CD4-positive, alpha-beta T cell (primary cell): Measurements from ENCODE around the gene UVSSA. TPM values are rescaled to one million over a fixed set of nuclear protein-coding genes. Genes with fewer than 3 reads are reported as not detected.

ENCODE experiments used
- ATAC-seq: fragments of 200-7000 bp; cut with Tn5 transposase; one replicate; pipeline ENCODE4 v1.10.0; 2022; ENCODE audit warnings: mild to moderate bottlenecking; ENCODE audit not compliant: poor library complexity
- CTCF ChIA-PET: fragments of 350-600 bp; sonication (Branson Sonifier 250); formaldehyde crosslinking; loops from one replicate; lab custom pipeline; 2021; ENCODE audit warnings: antibody characterized with exemption, inconsistent platforms; lab: Charles Lee
- POLR2A ChIA-PET: fragments of 350-600 bp; sonication (Branson Sonifier 250); formaldehyde crosslinking; loops from one replicate; lab custom pipeline; 2021; ENCODE audit warnings: antibody characterized with exemption, inconsistent platforms; lab: Charles Lee
- DNase-seq, 14 experiments: peaks; one replicate each; pipeline ENCODE4 v3.0.0-alpha.2; 2013 to 2020; ENCODE audit warnings: mixed read lengths in 2 of 14
- H3K27ac ChIP-seq, 2 donors: one replicate each; pipeline versions ENCODE4 v1.5.1 to v1.7.0; 2013; ENCODE audit warnings: low read length in 2 of 2, low read depth in 1 of 2, mild to moderate bottlenecking in 1 of 2
- H3K27me3 ChIP-seq, 2 experiments: 1 replicate in 1 of 2; 2 replicates in 1 of 2; pipeline versions ENCODE4 v1.6.1 to v1.7.0; 2013; ENCODE audit warnings: low read length in 2 of 2, control low read depth in 1 of 2, mild to moderate bottlenecking in 1 of 2, moderate library complexity in 1 of 2; ENCODE audit not compliant: insufficient read depth in 2 of 2, control insufficient read depth in 1 of 2
- H3K36me3 ChIP-seq: one replicate; pipeline ENCODE4 v1.6.1; 2013; ENCODE audit warnings: low read length, control low read depth; ENCODE audit not compliant: insufficient read depth
- H3K4me1 ChIP-seq: one replicate; pipeline ENCODE4 v1.6.1; 2013; ENCODE audit warnings: low read length, control low read depth; ENCODE audit not compliant: insufficient read depth
- H3K4me3 ChIP-seq: one replicate; pipeline ENCODE4 v1.5.1; 2013; ENCODE audit warnings: mild to moderate bottlenecking, low read length, moderate library complexity
- H3K9me3 ChIP-seq, 2 experiments: 1 replicate in 1 of 2; 2 replicates in 1 of 2; pipeline versions ENCODE4 v1.6.1 to v1.7.0; 2013; ENCODE audit warnings: low read length in 2 of 2, mild to moderate bottlenecking in 2 of 2, control low read depth in 1 of 2, moderate library complexity in 1 of 2; ENCODE audit not compliant: control insufficient read depth in 1 of 2, insufficient read depth in 1 of 2
- H3K27ac Mint-ChIP-seq: one replicate; pipeline ENCODE4 v1.8.0; 2020; ENCODE audit warnings: mixed read lengths
- H3K27me3 Mint-ChIP-seq: one replicate; pipeline ENCODE4 v1.8.0; 2021; ENCODE audit warnings: mixed read lengths
- H3K36me3 Mint-ChIP-seq: one replicate; pipeline ENCODE4 v1.8.0; 2021; ENCODE audit warnings: low read depth, mixed read lengths
- H3K4me1 Mint-ChIP-seq: one replicate; pipeline ENCODE4 v1.8.0; 2021; ENCODE audit warnings: low read depth, mixed read lengths
- H3K4me3 Mint-ChIP-seq: one replicate; pipeline ENCODE4 v1.8.0; 2020; ENCODE audit warnings: mild to moderate bottlenecking, mixed read lengths
- H3K9me3 Mint-ChIP-seq: one replicate; pipeline ENCODE4 v1.8.0; 2020; ENCODE audit warnings: mixed read lengths
- intact Hi-C, 2 experiments: fragments of 100-400 bp; cut with DNase I in 1 of 2; cut with micrococcal nuclease in 1 of 2; formaldehyde crosslinking; loops; one replicate each; pipeline versions ENCODE4 v1.15.1 to v1.9.0; 2023 to 2025; cut with DNase I, micrococcal nuclease
- total RNA-seq, 174 experiments: library from RNA in 2 of 174; stranded (reverse) in 2 of 174; gene quantifications; one replicate each; pipeline ENCODE4 v1.2.3 and lab custom pipeline; 2021 to 2026
- TF ChIP-seq, protein P1 (sequence below): fragments of 200-600 bp; IDR thresholded peaks from one replicate; pipeline ENCODE4 v1.8.0; 2022; ENCODE audit warnings: antibody characterized with exemption, mild to moderate bottlenecking

The UVSSA gene
- total RNA-seq, 2 experiments from 2014 or later: 31.1 to 33.1 TPM

DNA sequence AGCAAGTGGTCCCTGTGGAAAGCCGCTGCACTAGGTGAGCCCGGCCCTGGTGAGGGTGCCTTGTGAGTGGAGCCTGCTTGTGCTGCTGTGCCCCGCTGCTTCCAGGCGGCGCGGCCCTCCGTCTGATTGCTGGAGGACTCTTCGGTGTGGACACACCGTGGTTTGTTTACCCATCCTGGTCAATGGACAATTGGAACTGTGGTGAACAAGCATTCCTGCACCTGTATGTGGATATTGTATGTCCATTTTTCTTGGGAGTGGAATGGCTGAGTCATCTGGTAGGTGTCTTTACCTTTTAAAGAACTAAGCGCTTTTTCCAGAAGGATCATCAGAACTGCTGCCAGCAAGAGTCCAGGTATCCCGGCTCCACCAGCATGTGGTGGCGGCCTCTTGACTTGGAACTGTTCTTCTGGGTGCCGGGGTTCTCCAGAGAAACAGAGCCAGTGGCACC is 41.7 kb upstream of the UVSSA start:
- Histone ChIP-seq H3K9me3 (no peaks in the 10 kb centered on the region), H3K4me3 (no peak overlapping the region), H3K27me3 (no peaks in the 10 kb centered on the region), H3K27ac (no peak overlapping the region), H3K4me1 (peaks cover 55% of the 10 kb centered on the region), H3K36me3 (peaks cover 20% of the 10 kb centered on the region)
- H3K9me3 Mint-ChIP-seq: no peaks in the 10 kb centered on the region
- no peak overlapping the region for H3K4me3 Mint-ChIP-seq
- intact Hi-C loops: loop anchor here in 1 of 2 experiments (5.0 kb wide), 1 partner anchor 42 kb away; the partner anchor contains the start of gene UVSSA
- H3K4me1 Mint-ChIP-seq: peaks cover 65% of the 10 kb centered on the region
- no peak for DNase-seq
- H3K27me3 Mint-ChIP-seq: no peaks in the 10 kb centered on the region
- ChIA-PET CTCF (no interaction called here), POLR2A (interaction anchor here (1.2 kb wide), 1 partner anchor 15 kb away, joined by 3 read pairs; no protein-coding TSS in a partner anchor)
- no peak for ATAC-seq
- peak overlapping the region; percentile 79 for H3K27ac Mint-ChIP-seq
- peaks cover 38% of the 10 kb centered on the region for H3K36me3 Mint-ChIP-seq
- TF ChIP-seq, protein P1, sequence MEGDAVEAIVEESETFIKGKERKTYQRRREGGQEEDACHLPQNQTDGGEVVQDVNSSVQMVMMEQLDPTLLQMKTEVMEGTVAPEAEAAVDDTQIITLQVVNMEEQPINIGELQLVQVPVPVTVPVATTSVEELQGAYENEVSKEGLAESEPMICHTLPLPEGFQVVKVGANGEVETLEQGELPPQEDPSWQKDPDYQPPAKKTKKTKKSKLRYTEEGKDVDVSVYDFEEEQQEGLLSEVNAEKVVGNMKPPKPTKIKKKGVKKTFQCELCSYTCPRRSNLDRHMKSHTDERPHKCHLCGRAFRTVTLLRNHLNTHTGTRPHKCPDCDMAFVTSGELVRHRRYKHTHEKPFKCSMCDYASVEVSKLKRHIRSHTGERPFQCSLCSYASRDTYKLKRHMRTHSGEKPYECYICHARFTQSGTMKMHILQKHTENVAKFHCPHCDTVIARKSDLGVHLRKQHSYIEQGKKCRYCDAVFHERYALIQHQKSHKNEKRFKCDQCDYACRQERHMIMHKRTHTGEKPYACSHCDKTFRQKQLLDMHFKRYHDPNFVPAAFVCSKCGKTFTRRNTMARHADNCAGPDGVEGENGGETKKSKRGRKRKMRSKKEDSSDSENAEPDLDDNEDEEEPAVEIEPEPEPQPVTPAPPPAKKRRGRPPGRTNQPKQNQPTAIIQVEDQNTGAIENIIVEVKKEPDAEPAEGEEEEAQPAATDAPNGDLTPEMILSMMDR: no peak

- ATAC-seq: no peak
- Mint-ChIP-seq H3K27me3 (no peaks in the 10 kb centered on the region), H3K4me1 (peaks cover 64% of the 10 kb centered on the region), H3K27ac (peak overlapping the region; percentile 79), H3K36me3 (peaks cover 36% of the 10 kb centered on the region), H3K9me3 (no peaks in the 10 kb centered on the region), H3K4me3 (no peak overlapping the region)
- peak in 5 of 14 experiments; percentile 24 to 61 (median 43) for DNase-seq
- H3K9me3 ChIP-seq: no peaks in the 10 kb centered on the region
- intact Hi-C loops: loop anchor here in 1 of 2 experiments (5.0 kb wide), 1 partner anchor 41 kb away; the partner anchor contains the start of gene UVSSA
- H3K36me3 ChIP-seq: peaks cover 14% of the 10 kb centered on the region
- ChIA-PET CTCF (no interaction called here), POLR2A (interaction anchor here (0.7 to 1.2 kb wide), 2 partner anchors 16 to 41 kb away, joined by 3 read pairs; partner anchors contain the start of gene UVSSA)
- H3K4me3 ChIP-seq: no peak overlapping the region
- TF ChIP-seq, protein P1: no peak
- H3K4me1 ChIP-seq: peaks cover 55% of the 10 kb centered on the region
- H3K27ac ChIP-seq: peak overlapping the region in 1 of 2 donors; percentile 36
- H3K27me3 ChIP-seq: no peaks in the 10 kb centered on the region
Measured at GRCh38 chr4:1305781-1306455, 41.1 kb upstream of the UVSSA start.

DNA sequence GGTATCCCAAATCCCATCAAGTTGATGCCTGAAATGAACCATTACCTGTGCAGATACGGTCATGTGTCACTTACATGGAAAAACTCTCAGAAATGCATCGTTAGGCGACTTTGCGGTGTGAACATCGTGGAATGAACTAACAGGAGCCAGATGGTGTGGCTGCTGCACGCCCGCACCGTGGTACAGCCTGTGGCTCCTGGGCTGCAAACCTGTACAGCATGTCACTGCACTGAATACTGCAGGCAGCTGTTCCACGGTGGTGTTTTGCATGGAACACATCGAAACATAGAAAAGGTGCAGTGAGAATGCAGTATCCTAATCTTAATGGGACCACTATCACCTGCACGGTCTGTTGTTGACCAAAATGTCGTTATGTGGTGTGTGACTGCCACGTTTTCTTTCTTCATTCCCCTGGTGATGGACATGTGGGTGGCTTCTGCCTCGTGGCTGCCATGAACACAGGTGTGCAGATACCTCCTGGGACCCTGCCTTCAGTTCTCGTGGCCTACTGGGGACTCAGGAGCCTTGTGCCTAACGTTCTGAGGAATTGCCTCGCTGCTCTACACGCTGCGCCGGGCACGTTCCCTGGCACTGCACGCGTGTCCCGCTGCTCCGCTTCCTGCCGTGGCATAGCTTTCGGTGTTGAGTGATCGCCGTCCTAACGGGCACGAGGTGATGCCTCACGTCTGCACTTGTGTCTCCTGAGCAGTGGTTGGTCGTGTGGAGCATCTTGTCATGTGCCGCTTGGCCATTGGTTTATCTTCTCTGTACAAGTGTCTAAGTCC is 38.9 kb upstream of the UVSSA start:
- H3K9me3 ChIP-seq: no peaks in the 10 kb centered on the region
- CTCF ChIA-PET: interaction anchor here (0.9 to 1.3 kb wide), 2 partner anchors 19 to 40 kb away, joined by 3 to 4 read pairs; partner anchors contain the start of gene MAEA
- H3K4me1 ChIP-seq: peaks cover 69% of the 10 kb centered on the region
- DNase-seq (no peak), ATAC-seq (no peak)
- peaks cover 21% of the 10 kb centered on the region for H3K36me3 ChIP-seq
- no peak overlapping the region for H3K4me3 Mint-ChIP-seq
- TF ChIP-seq, protein P1: no peak
- no peaks in the 10 kb centered on the region for H3K27me3 ChIP-seq
- no peak overlapping the region for H3K27ac ChIP-seq
- POLR2A ChIA-PET: interaction anchor here (1.0 to 1.9 kb wide), 4 partner anchors 16 to 59 kb away, joined by 3 to 9 read pairs (median 4); partner anchors contain the start of genes CTBP1 and UVSSA
- H3K27ac Mint-ChIP-seq: peak overlapping the region; percentile 82
- intact Hi-C loops: loop anchor here in 1 of 2 experiments (5.0 kb wide), 1 partner anchor 39 kb away; the partner anchor contains the start of gene UVSSA
- H3K4me3 ChIP-seq: no peak overlapping the region
- peaks cover 44% of the 10 kb centered on the region for H3K36me3 Mint-ChIP-seq
- H3K4me1 Mint-ChIP-seq: peaks cover 62% of the 10 kb centered on the region
- H3K27me3 Mint-ChIP-seq: no peaks in the 10 kb centered on the region
- H3K9me3 Mint-ChIP-seq: no peaks in the 10 kb centered on the region
